T-helper 9 cell (primary cell): ENCODE measurements around the gene KIAA1217.

Experiments used
- DNase-seq: peaks from one replicate; pipeline ENCODE4 v3.0.0-alpha.2; 2020

Gene KIAA1217

GRCh38 chr10:24209946-24210491 is 1.1 kb downstream of the KIAA1217 start:
- no peak for DNase-seq

GRCh38 chr10:24210501-24210900 is 1.6 kb downstream of the KIAA1217 start:
- DNase-seq = no peak

GRCh38 chr10:24213266-24213665 is 4.3 kb downstream of the KIAA1217 start:
- DNase-seq = no peak

GRCh38 chr10:24213881-24214280 is 4.9 kb downstream of the KIAA1217 start:
- no peak for DNase-seq

- no peak for DNase-seq
Measured at GRCh38 chr10:24214762-24215161, 5.8 kb downstream of the KIAA1217 start.

GRCh38 chr10:24215196-24215595 is 6.3 kb downstream of the KIAA1217 start:
- no peak for DNase-seq

GRCh38 chr10:24215603-24216002 is 6.7 kb downstream of the KIAA1217 start:
- no peak for DNase-seq

- DNase-seq = no peak
Measured at GRCh38 chr10:24219963-24220362, 11.0 kb downstream of the KIAA1217 start.

GRCh38 chr10:24223341-24223740 is 14.4 kb downstream of the KIAA1217 start:
- no peak for DNase-seq

- no peak for DNase-seq
Measured at GRCh38 chr10:24223953-24224352, 15.0 kb downstream of the KIAA1217 start.

- DNase-seq = no peak
Measured at GRCh38 chr10:24228642-24229041, 19.7 kb downstream of the KIAA1217 start.

- DNase-seq = no peak
Measured at GRCh38 chr10:24229909-24230308, 21.0 kb downstream of the KIAA1217 start.

GRCh38 chr10:24231200-24231599 is 22.3 kb downstream of the KIAA1217 start:
- no peak for DNase-seq

GRCh38 chr10:24234784-24235183 is 25.8 kb downstream of the KIAA1217 start:
- DNase-seq = no peak

- DNase-seq = no peak
Measured at GRCh38 chr10:24235471-24235870, 26.5 kb downstream of the KIAA1217 start.

- DNase-seq = no peak
Measured at GRCh38 chr10:24237801-24238395, 29.0 kb downstream of the KIAA1217 start.

- DNase-seq = no peak
Measured at GRCh38 chr10:24238519-24239247, 29.7 kb downstream of the KIAA1217 start.

GRCh38 chr10:24239289-24240040 is 30.5 kb downstream of the KIAA1217 start:
- DNase-seq = no peak

- DNase-seq = no peak
Measured at GRCh38 chr10:24240041-24240751, 31.3 kb downstream of the KIAA1217 start.

GRCh38 chr10:24241536-24242040 is 32.6 kb downstream of the KIAA1217 start:
- no peak for DNase-seq

GRCh38 chr10:24242562-24242961 is 33.6 kb downstream of the KIAA1217 start:
- DNase-seq = no peak

- DNase-seq = no peak
Measured at GRCh38 chr10:24246365-24246764, 37.4 kb downstream of the KIAA1217 start.

GRCh38 chr10:24247841-24248240 is 38.9 kb downstream of the KIAA1217 start:
- DNase-seq = no peak
